ENCODE data around the gene IL23R.

DNA sequence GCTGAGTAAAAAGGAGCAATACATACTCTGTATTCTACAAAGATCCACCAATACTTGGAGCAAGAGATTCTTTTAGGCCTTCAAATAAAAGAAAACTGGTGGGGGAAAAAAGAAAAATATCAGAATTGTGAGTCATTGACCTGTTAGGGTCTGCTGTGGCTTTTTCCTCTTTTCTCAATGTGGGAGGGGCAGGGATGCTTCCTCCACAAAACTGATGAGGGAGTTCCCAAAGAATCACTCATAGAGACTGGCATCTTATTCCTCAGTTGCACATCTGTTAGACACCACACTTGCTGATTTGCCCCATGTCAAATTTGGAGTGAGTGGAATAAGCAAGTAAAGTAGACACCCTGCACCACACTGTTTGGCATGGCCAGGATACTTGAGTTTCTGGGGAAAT lies 48.1 kb upstream of the IL23R start:
- TF ChIP-seq, protein P1, sequence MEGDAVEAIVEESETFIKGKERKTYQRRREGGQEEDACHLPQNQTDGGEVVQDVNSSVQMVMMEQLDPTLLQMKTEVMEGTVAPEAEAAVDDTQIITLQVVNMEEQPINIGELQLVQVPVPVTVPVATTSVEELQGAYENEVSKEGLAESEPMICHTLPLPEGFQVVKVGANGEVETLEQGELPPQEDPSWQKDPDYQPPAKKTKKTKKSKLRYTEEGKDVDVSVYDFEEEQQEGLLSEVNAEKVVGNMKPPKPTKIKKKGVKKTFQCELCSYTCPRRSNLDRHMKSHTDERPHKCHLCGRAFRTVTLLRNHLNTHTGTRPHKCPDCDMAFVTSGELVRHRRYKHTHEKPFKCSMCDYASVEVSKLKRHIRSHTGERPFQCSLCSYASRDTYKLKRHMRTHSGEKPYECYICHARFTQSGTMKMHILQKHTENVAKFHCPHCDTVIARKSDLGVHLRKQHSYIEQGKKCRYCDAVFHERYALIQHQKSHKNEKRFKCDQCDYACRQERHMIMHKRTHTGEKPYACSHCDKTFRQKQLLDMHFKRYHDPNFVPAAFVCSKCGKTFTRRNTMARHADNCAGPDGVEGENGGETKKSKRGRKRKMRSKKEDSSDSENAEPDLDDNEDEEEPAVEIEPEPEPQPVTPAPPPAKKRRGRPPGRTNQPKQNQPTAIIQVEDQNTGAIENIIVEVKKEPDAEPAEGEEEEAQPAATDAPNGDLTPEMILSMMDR (conservative IDR thresholded peaks at IDR 0.05; ENCODE audit: low read length) = no peak
- no peak for TF ChIP-seq EZH2phosphoT487 (IDR thresholded peaks at IDR 0.05; ENCODE audit: borderline replicate concordance, low read depth, low read length)

All from OCI-LY7 (cell line).